Bronchial epithelial cell (primary cell): ENCODE data around the gene ADAMTS10. TPM values are rescaled to one million over a fixed set of nuclear protein-coding genes. Genes with fewer than 3 reads are reported as not detected.

Experiments used
- DNase-seq: peaks from one replicate; pipeline ENCODE4 v3.0.0-alpha.2; 2010; ENCODE audit warnings: low read depth
- FAIRE-seq: peaks from 2 replicates; lab custom pipeline; 2011; peaks lifted over from hg19 to GRCh38; lab: Jason Lieb, UNC
- H3K27me3 ChIP-seq: 2 replicates; pipeline ENCODE4 v1.5.1; 2011; ENCODE audit warnings: low read length; ENCODE audit not compliant: control insufficient read depth, insufficient read depth
- H3K36me3 ChIP-seq: 2 replicates; pipeline ENCODE4 v1.5.1; 2011; ENCODE audit warnings: low read length; ENCODE audit not compliant: control insufficient read depth, insufficient read depth
- H3K4me3 ChIP-seq: 2 replicates; pipeline ENCODE4 v1.5.1; 2011; ENCODE audit warnings: mild to moderate bottlenecking, low read depth, low read length, control low read depth
- CTCF ChIP-seq: IDR thresholded peaks from 2 replicates; pipeline ENCODE4 v1.5.1; 2011; ENCODE audit warnings: mild to moderate bottlenecking, moderate library complexity, low read length, control low read depth, inconsistent platforms; ENCODE audit not compliant: insufficient read depth, severe bottlenecking
- total RNA-seq: library from RNA; depleted of rRNA; stranded (reverse); fragments of >200 nt; gene quantifications from 2 replicates; pipeline ENCODE4 v1.2.1, GENCODE V29; 2014

ADAMTS10 gene
- not detected in 2 replicates for total RNA-seq

DNA sequence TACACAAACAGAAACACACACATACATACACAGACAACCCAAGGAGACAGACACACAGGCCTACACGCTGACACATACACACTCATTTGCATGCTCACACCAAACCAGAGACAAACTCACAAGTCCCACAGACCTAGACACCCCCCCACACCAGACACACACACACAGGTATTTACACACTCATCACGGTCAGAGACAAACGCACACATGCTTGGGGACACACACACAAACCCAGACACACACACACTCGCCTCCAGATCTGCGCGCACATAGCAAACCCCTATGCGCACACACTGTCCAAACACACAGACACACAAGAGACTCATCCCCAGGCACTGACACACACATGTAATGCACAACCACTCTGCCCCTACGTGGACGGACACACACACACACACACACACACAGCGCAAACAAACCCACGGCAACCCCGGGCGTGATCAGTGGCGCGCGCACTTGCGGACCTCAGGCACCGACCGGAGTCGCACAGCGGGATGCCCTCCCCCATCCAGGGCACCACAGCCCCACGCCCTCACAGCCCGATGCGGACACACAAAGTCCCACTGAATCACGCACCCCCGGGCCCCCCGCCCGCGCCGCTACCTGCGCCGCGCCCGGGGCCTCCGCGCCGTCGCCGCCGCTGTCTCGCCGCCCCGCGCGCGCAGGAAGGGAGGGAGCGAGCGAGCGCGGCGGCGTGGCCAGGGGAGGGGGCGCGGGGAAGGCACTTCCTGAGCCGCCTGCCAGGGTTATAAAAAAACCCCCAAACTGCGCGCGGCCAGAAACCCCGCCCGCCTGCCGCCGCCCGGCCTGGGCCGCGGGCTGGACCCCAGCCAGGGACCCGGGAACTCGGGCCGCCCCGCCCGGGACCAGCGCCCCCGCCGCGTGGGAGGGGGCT lies at the start of gene ADAMTS10:
Gene ADAMTS10, minus strand, starts transcription at position 675 of the 895 bp plus-strand sequence. CDS start 5,005 bp downstream, outside the sequence.
- H3K36me3 ChIP-seq: no peaks in the 10 kb centered on the region
- no peak for TF ChIP-seq CTCF
- FAIRE-seq: peak; percentile 90
- peaks cover 5% of the 10 kb centered on the region for H3K27me3 ChIP-seq
- no peak for DNase-seq
- no peak within 1 kb of the TSS for H3K4me3 ChIP-seq

DNA sequence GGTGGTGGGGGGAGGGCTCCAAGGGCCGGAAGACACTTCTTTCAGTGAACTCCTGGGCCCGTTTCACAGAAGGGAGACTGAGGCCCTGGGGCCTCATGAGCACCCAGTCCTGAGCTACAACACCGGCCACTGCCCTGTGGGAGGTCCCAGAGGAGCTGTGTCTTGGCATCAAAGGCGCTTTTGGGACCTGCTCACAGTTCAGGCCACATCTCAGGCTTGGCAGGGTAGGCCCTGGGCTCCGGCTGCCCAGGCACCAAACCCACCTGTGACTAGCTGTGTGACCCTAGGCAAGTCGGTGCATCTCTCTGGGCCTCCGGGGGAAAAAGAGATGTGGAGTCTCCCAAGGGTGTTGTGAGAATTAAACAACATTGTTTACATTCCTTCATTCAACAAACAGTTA lies 49.4 kb upstream of the ADAMTS10 start:
- no peaks in the 10 kb centered on the region for H3K36me3 ChIP-seq
- FAIRE-seq (no peak), DNase-seq (no peak)
- no peaks in the 10 kb centered on the region for H3K27me3 ChIP-seq
- no peak for TF ChIP-seq CTCF
- H3K4me3 ChIP-seq: no peak overlapping the region

GRCh38 chr19:8657869-8658268 lies 47.4 kb upstream of the ADAMTS10 start:
- FAIRE-seq: no peak
- H3K27me3 ChIP-seq: no peaks in the 10 kb centered on the region
- no peak for TF ChIP-seq CTCF

GRCh38 chr19:8655340-8655709 lies 44.8 kb upstream of the ADAMTS10 start:
- Histone ChIP-seq H3K36me3 (no peaks in the 10 kb centered on the region), H3K27me3 (no peaks in the 10 kb centered on the region), H3K4me3 (no peak overlapping the region)
- no peak for DNase-seq
- no peak for TF ChIP-seq CTCF
- no peak for FAIRE-seq

More at GRCh38 chr19:8657869-8658268, 47.4 kb upstream of the ADAMTS10 start:
- DNase-seq: no peak
- no peak overlapping the region for H3K4me3 ChIP-seq
- H3K36me3 ChIP-seq: no peaks in the 10 kb centered on the region

- FAIRE-seq: no peak
- H3K27me3 ChIP-seq: no peaks in the 10 kb centered on the region
- peak; percentile 3 for DNase-seq
- peak; percentile 82 for TF ChIP-seq CTCF
- no peak overlapping the region for H3K4me3 ChIP-seq
- no peaks in the 10 kb centered on the region for H3K36me3 ChIP-seq
These were observed 44.2 kb upstream of the ADAMTS10 start for GRCh38 chr19:8654591-8655339.
